A172 (cell line): Measurements from ENCODE around the gene MYRIP. TPM values are rescaled to one million over a fixed set of nuclear protein-coding genes. Genes with fewer than 3 reads are reported as not detected.
"Not testable (repeated sequence)": the region's sequence is repeated elsewhere in the genome, so short reads cannot be mapped to it uniquely, and the experiment has no call there.

ENCODE experiments used
- DNase-seq: peaks from one replicate; pipeline ENCODE4 v3.0.0-alpha.2; 2015; ENCODE audit warnings: low spot score
- total RNA-seq: library from RNA; depleted of rRNA; stranded (reverse); fragments of >200 nt; shearing (Covaris generic); gene quantifications from 2 replicates; pipeline ENCODE4 v1.2.3, GENCODE V29; 2014

The MYRIP gene
- total RNA-seq, 1 experiment from 2014 or later: not detected

GRCh38 chr3:39806820-39807219, 2.6 kb upstream of the MYRIP start:
- no peak for DNase-seq

GRCh38 chr3:39808467-39809180, 785 bp upstream of the MYRIP start:
- no peak for DNase-seq

- no peak for DNase-seq
Observed at GRCh38 chr3:39809995-39810595, 686 bp downstream of the MYRIP start.

- no peak for DNase-seq
Observed at GRCh38 chr3:39810647-39811161, 1.3 kb downstream of the MYRIP start.

GRCh38 chr3:39811561-39811960, 2.2 kb downstream of the MYRIP start:
- no peak for DNase-seq

- no peak for DNase-seq
Observed at GRCh38 chr3:39812537-39812936, 3.1 kb downstream of the MYRIP start.

- no peak for DNase-seq
Observed at GRCh38 chr3:39814007-39814406, 4.6 kb downstream of the MYRIP start.

GRCh38 chr3:39819899-39820298, 10.5 kb downstream of the MYRIP start:
- DNase-seq: no peak

GRCh38 chr3:39833764-39834163, 24.4 kb downstream of the MYRIP start:
- DNase-seq: not testable (repeated sequence)

- DNase-seq: no peak
Observed at GRCh38 chr3:39839484-39839883, 30.1 kb downstream of the MYRIP start.

GRCh38 chr3:39843440-39843839, 34.0 kb downstream of the MYRIP start:
- no peak for DNase-seq

GRCh38 chr3:39848365-39848764, 39.0 kb downstream of the MYRIP start:
- DNase-seq: no peak

GRCh38 chr3:39849992-39850715, 40.7 kb downstream of the MYRIP start:
- DNase-seq: no peak

GRCh38 chr3:39850716-39851032, 41.3 kb downstream of the MYRIP start:
- no peak for DNase-seq

- DNase-seq: no peak
Observed at GRCh38 chr3:39855517-39855916, 46.1 kb downstream of the MYRIP start.

- DNase-seq: no peak
Observed at GRCh38 chr3:39869890-39870289, 60.5 kb downstream of the MYRIP start.

GRCh38 chr3:39870706-39871105, 61.3 kb downstream of the MYRIP start:
- DNase-seq: no peak

- DNase-seq: no peak
Observed at GRCh38 chr3:39879581-39879980, 70.2 kb downstream of the MYRIP start.

GRCh38 chr3:39882111-39882510, 72.7 kb downstream of the MYRIP start:
- DNase-seq: no peak

- no peak for DNase-seq
Observed at GRCh38 chr3:39892068-39892467, 82.7 kb downstream of the MYRIP start.

- DNase-seq: no peak
Observed at GRCh38 chr3:39896184-39896583, 86.8 kb downstream of the MYRIP start.

- DNase-seq: no peak
Observed at GRCh38 chr3:39900462-39901002, 91.1 kb downstream of the MYRIP start.

GRCh38 chr3:39903253-39903652, 93.8 kb downstream of the MYRIP start:
- no peak for DNase-seq
